GM12874 (cell line): Measurements from ENCODE around the gene OR2B2.

Experiments used
- TF ChIP-seq, protein P1 (sequence below): IDR thresholded peaks from 2 replicates; pipeline ENCODE4 v1.5.1; 2011; ENCODE audit warnings: low read depth, mild to moderate bottlenecking, control low read depth, low read length, moderate library complexity; ENCODE audit not compliant: insufficient read depth

Gene OR2B2

DNA sequence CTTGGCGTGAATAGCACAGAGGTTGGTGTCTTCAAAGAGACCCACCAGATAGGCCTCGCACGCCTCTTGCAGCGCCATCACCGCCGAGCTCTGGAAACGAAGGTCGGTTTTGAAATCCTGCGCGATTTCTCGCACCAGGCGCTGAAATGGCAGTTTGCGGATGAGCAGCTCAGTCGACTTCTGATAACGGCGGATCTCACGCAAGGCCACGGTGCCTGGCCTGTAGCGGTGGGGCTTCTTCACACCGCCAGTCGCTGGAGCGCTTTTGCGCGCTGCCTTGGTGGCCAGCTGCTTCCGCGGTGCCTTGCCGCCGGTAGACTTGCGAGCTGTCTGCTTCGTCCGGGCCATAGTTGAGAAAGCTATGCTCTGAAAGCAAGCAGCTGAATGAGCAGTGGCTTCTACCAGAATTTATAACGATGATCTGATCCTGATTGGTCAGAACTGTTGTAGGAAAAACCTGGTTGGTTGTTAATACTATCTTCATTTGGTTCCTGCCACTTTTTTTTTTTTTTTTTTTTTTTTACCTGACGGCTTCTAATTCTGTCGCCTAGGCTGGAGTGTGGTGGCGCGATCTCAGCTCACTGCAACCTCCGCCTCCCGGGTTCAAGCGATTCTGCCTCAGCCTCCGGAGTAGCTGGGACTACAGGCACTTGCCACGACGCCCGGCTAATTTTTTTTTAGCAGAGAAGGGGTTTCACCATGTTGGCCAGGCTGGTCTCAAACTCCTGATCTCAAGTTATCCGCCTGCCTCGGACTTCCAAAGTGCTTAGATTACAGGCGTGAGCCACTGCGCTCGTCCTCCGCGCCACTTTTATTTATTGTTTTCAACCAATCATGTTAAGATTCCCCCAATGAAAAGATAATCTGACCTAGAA, 21.5 kb downstream of the OR2B2 start:
- TF ChIP-seq, protein P1, sequence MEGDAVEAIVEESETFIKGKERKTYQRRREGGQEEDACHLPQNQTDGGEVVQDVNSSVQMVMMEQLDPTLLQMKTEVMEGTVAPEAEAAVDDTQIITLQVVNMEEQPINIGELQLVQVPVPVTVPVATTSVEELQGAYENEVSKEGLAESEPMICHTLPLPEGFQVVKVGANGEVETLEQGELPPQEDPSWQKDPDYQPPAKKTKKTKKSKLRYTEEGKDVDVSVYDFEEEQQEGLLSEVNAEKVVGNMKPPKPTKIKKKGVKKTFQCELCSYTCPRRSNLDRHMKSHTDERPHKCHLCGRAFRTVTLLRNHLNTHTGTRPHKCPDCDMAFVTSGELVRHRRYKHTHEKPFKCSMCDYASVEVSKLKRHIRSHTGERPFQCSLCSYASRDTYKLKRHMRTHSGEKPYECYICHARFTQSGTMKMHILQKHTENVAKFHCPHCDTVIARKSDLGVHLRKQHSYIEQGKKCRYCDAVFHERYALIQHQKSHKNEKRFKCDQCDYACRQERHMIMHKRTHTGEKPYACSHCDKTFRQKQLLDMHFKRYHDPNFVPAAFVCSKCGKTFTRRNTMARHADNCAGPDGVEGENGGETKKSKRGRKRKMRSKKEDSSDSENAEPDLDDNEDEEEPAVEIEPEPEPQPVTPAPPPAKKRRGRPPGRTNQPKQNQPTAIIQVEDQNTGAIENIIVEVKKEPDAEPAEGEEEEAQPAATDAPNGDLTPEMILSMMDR = no peak

DNA sequence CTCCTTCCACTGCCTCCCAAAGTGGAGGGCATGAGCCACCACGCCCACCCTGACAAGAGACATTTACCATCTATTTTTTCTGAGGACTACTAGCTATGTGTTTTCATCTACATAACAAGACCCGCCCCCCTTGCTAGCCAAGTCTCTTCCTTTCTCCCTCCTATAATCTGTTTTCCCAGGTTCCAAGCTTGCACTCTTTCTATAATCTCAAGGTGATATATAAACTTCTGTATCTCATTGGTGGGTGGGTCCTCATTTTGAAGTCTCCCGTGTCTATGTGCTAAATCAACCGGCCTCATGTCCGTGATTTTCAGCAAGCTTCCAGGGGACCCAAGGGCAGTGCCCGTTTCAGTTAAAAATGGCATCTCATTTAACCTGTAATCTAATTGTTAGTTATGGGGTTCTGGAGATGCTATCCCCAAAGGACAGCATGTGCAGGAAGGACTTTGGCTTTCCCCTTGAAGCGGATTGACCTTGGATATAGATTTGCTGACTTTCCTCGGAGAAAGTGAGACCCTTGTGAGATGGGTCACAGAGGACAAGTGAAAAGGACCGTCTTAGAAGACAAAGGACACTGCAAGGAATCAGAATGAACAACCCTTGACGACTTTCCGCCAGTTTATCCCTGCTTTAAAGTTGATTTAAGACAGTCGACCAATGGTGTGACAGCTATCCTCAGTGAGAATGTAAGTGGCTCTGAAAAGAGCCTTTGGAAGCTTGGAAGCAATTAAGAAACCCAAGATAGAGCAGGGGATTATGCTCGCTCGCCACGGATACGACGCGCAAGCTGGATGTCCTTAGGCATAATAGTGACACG, 22.4 kb downstream of the OR2B2 start:
- TF ChIP-seq, protein P1 = no peak

DNA sequence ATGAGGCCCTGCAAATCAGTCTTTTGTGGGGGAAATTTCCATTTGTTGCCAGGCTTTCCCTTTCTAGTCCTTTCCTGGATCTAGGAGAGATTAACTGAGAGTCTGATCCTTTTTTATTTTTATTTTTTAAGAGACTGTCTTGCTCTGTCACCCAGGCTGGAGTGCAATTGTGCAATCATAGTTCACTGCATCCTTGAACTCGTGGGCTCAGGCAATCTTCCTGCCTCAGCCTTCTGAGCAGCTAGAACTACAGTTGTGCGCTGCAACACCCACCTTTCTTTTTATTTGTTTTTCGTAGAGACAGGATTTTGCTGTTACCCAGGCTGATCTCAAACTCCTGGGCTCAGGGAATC, 22.9 kb downstream of the OR2B2 start:
- TF ChIP-seq, protein P1 = no peak

DNA sequence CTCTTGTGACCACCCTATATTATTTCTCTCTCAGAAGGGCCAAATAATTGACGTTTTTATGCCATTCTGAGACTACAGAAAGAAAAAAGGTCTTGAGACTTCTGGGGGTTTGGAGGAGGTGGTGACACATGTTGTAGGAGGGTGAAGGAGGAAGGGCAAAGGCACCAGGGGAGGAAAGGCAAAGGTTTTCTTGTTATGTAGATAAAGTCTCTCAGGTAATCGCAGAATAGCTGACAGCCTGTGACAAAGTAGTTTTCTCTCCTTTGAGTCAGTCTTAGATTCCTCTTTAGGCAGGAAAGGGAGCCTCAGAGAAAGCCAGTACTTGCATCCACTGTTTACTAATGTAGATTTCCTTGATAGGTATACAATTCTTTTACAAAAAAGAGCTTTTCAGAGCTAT, 23.6 kb downstream of the OR2B2 start:
- TF ChIP-seq, protein P1 = no peak

DNA sequence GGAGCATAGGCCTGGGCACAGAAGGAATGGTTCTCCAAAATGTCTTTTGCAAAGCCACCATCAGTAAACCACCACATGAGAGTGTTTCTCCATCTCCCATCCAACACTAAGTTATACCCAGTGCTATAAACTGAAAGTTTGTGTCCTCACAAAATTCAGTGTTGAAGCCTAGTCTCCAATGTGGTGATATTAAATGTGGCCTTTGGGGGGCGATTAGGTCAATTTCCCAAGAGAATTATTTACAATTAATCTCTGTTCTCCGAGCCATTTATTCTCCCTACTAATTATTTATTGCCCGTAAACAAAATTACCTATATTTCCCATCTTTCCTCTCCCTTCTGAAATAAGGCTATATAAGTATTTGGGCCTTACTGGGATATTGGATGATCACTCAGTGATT, 26.1 kb downstream of the OR2B2 start:
- TF ChIP-seq, protein P1 = no peak

DNA sequence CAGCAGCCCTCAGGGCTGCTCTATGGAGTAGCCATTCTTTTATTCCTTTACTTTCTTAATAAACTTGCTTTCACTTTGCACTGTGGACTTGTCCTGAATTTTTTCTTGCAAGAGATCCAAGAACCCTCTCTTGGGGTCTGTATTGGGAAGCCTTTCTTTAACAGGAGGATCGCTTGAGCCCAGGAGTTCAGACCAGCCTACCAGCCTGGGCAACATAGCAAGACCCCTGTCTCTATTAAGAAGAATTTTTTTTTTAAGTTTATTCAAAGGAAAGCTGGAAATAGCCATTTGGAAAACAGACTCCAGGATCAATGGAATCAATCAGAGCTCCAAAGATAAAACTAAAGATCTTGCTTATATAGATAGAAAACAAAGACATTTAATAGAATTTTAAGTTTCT, 29.1 kb downstream of the OR2B2 start:
- TF ChIP-seq, protein P1 = no peak

DNA sequence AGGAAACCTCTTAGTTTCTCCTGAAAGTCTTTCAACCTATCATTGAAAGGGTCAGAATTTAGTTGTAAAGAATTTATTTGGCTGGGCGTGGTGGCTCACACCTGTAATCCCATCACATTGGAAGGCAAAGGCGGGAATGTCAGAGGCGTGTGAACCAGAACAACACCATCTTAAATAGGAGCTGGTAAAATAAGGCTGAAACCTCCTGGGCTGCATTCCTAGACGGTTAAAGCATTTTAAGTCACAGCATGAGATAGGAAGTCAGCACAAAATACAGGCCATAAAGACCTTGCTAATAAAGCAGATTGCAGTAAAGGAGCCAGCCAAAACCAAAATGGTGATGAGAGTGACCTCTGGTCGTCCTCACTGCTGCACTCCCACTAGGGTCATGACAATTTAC, 29.6 kb downstream of the OR2B2 start:
- TF ChIP-seq, protein P1 = no peak
